Measurements from ENCODE around the gene ASCL3. TPM values are rescaled to one million over a fixed set of nuclear protein-coding genes. Genes with fewer than 3 reads are reported as not detected.

The ASCL3 gene
- total and polyA plus RNA-seq, 10 of the 15 experiments (the other 5 are each of a cell fraction or from before 2014, with no cell fraction given), result not detected

- ChIA-PET SMC1A (ENCODE audit: uncharacterized antibody, unreplicated experiment) (no interaction called here), POLR2A (no interaction called here), RAD21 (ENCODE audit: unreplicated experiment) (no interaction called here), CTCF (interaction anchor here (0.7 to 1.7 kb wide), 2 partner anchors 210 to 1342 kb away, joined by 3 read pairs; no protein-coding TSS in a partner anchor)
- Histone ChIP-seq H3K79me2 (ENCODE audit: control insufficient read depth, insufficient read depth, low read length) (no peaks in the 10 kb centered on the region), H3K4me1 (ENCODE audit: control insufficient read depth, insufficient read depth, low read length) (no peaks in the 10 kb centered on the region), H3K27me3 (replicated peaks in 1 of 2; ENCODE audit: control insufficient read depth in 2 of 2, insufficient read depth in 2 of 2, low read length in 1 of 2) (no peaks in the 10 kb centered on the region), H3K9ac (ENCODE audit: control insufficient read depth, insufficient read depth, low read length) (no peak overlapping the region), H3K4me2 (ENCODE audit: control insufficient read depth, insufficient read depth) (no peak overlapping the region), H2AFZ (ENCODE audit: control insufficient read depth, low read depth, low read length) (no peak overlapping the region), H3K36me3 (ENCODE audit: control insufficient read depth in 2 of 2, insufficient read depth in 2 of 2, low read length in 1 of 2) (peaks cover 0 to 2% of the 10 kb centered on the region in 2 experiments; a peak in 2 of 4 replicates), H3K9me3 (replicated peaks; ENCODE audit: control insufficient read depth, insufficient read depth, low read length) (no peaks in the 10 kb centered on the region), H4K20me1 (ENCODE audit: control insufficient read depth, insufficient read depth) (no peaks in the 10 kb centered on the region), H3K27ac (ENCODE audit: control insufficient read depth, insufficient read depth) (no peak overlapping the region), H3K4me3 (no peak overlapping the region)
- no TSS peak for BruUV-seq (replicated peaks)
- whole genome bisulfite sequencing (ENCODE audit: insufficient coverage, insufficient replicate concordance, low lambda C conversion rate, missing lambda C conversion rate), result 81% methylated on average over 5 of the region's 5 CpGs
- intact Hi-C loops (cut with micrococcal nuclease; ENCODE audit: unreplicated experiment), result no loop called here
- ATAC-seq (no peak), DNase-seq (ENCODE audit: low read depth, low spot score) (no peak), FAIRE-seq (no peak)
- in situ Hi-C loops (cut with MboI), result no loop called here
- TF ChIP-seq NFIC (IDR thresholded peaks at IDR 0.05; ENCODE audit: low read depth, low read length) (no peak), POLR2AphosphoS5 (IDR thresholded peaks at IDR 0.05; ENCODE audit: low read length) (no peak), EED (IDR thresholded peaks at IDR 0.05; ENCODE audit: low read depth) (no peak), MTA3 (IDR thresholded peaks at IDR 0.05; ENCODE audit: borderline replicate concordance, low read length) (no peak), HDAC2 (IDR thresholded peaks at IDR 0.05) (no peak), CREM (IDR thresholded peaks at IDR 0.05; ENCODE audit: low read depth) (no peak), RCOR1 (conservative IDR thresholded peaks at IDR 0.05; ENCODE audit: low read depth, low read length) (no peak), BACH1 (IDR thresholded peaks at IDR 0.05; ENCODE audit: borderline replicate concordance) (no peak)
These were observed 15.6 kb downstream of the ASCL3 start for GRCh38 chr11:8927233-8927632.

- in situ Hi-C loops (cut with MboI) (no loop called here), intact Hi-C loops (cut with micrococcal nuclease; ENCODE audit: unreplicated experiment) (no loop called here)
- ChIA-PET RAD21 (ENCODE audit: unreplicated experiment) (interaction anchor here (0.9 kb wide), 1 partner anchor 33 kb away, joined by 4 read pairs; no protein-coding TSS in a partner anchor), CTCF (interaction anchor here (1.5 to 1.7 kb wide), 2 partner anchors 12 to 211 kb away, joined by 3 to 5 read pairs; no protein-coding TSS in a partner anchor), POLR2A (interaction anchor here (0.6 kb wide), 1 partner anchor 20 kb away, joined by 7 read pairs; no protein-coding TSS in a partner anchor), SMC1A (ENCODE audit: uncharacterized antibody, unreplicated experiment) (interaction anchor here (1.0 to 1.2 kb wide), 4 partner anchors 11 to 212 kb away, joined by 3 read pairs; no protein-coding TSS in a partner anchor)
- DNase-seq (ENCODE audit: low read depth, low spot score) (no peak), FAIRE-seq (no peak), ATAC-seq (no peak)
- no peak overlapping the region for H3K4me3 ChIP-seq
- no peaks in the 10 kb centered on the region for H4K20me1 ChIP-seq (ENCODE audit: control insufficient read depth, insufficient read depth)
- H3K27ac ChIP-seq (ENCODE audit: control insufficient read depth, insufficient read depth), result no peak overlapping the region
- H3K4me2 ChIP-seq (ENCODE audit: control insufficient read depth, insufficient read depth), result no peak overlapping the region
- H3K79me2 ChIP-seq (ENCODE audit: control insufficient read depth, insufficient read depth, low read length), result no peaks in the 10 kb centered on the region
- H3K4me1 ChIP-seq (ENCODE audit: control insufficient read depth, insufficient read depth, low read length), result no peaks in the 10 kb centered on the region
- H3K9me3 ChIP-seq (replicated peaks; ENCODE audit: control insufficient read depth, insufficient read depth, low read length), result no peaks in the 10 kb centered on the region
- H3K27me3 ChIP-seq (replicated peaks in 1 of 2; ENCODE audit: control insufficient read depth in 2 of 2, insufficient read depth in 2 of 2, low read length in 1 of 2), result no peaks in the 10 kb centered on the region
- BruUV-seq (replicated peaks), result no TSS peak
- H3K9ac ChIP-seq (ENCODE audit: control insufficient read depth, insufficient read depth, low read length), result no peak overlapping the region
- WGBS (ENCODE audit: insufficient coverage, insufficient replicate concordance, low lambda C conversion rate, missing lambda C conversion rate), result 84% methylated on average over 5 of the region's 5 CpGs
- H3K36me3 ChIP-seq (ENCODE audit: control insufficient read depth in 2 of 2, insufficient read depth in 2 of 2, low read length in 1 of 2), result peaks cover 0 to 2% of the 10 kb centered on the region in 2 experiments; a peak in 2 of 4 replicates
- H2AFZ ChIP-seq (ENCODE audit: control insufficient read depth, low read depth, low read length), result no peak overlapping the region
- TF ChIP-seq NBN (IDR thresholded peaks at IDR 0.05) (no peak), SUPT20H (IDR thresholded peaks at IDR 0.05; ENCODE audit: borderline replicate concordance, control insufficient read depth, low read depth, low read length) (no peak), MXI1 (IDR thresholded peaks at IDR 0.05; ENCODE audit: low read depth, low read length) (no peak), NFYA (IDR thresholded peaks at IDR 0.05; ENCODE audit: borderline replicate concordance, low read depth, low read length) (no peak), ZSCAN29 (IDR thresholded peaks at IDR 0.05) (no peak), CTCF (IDR thresholded peaks at IDR 0.05 in 2 of 3, conservative IDR thresholded peaks at IDR 0.05 in 1 of 3; ENCODE audit: control insufficient read depth in 2 of 3, extremely low read depth in 1 of 3, insufficient read depth in 1 of 3, low read depth in 3 of 3, low read length in 3 of 3) (no peak), SIN3A (IDR thresholded peaks at IDR 0.05; ENCODE audit: low read depth, low read length) (no peak)
These were observed 16.6 kb downstream of the ASCL3 start for GRCh38 chr11:8926236-8926635.
